DND-41 (cell line): Measurements from ENCODE around the gene SLC8A3.

ENCODE experiments used
- ATAC-seq: fragments of 200-7000 bp; cut with Tn5 transposase; 3 replicates; pipeline ENCODE4 v1.9.1; 2021; ENCODE audit warnings: low read depth; ENCODE audit not compliant: insufficient read depth
- DNase-seq: peaks from one replicate; pipeline ENCODE4 v3.0.0-alpha.2; 2020
- H2AFZ ChIP-seq: 2 replicates; pipeline ENCODE4 v1.6.0; 2012; ENCODE audit warnings: low read depth, low read length
- H3K27ac ChIP-seq: 2 replicates; pipeline ENCODE4 v1.5.1; 2012; ENCODE audit warnings: low read length, inconsistent platforms
- H3K27me3 ChIP-seq: fragments of 200-600 bp; sonication (generic); 2 replicates; pipeline ENCODE4 v1.6.0; 2012; ENCODE audit warnings: low read length, mild to moderate bottlenecking, inconsistent platforms; ENCODE audit not compliant: insufficient read depth, poor library complexity
- H3K36me3 ChIP-seq: 2 replicates; pipeline ENCODE4 v1.5.1; 2012; ENCODE audit warnings: low read length, inconsistent platforms; ENCODE audit not compliant: insufficient read depth
- H3K4me1 ChIP-seq: 2 replicates; pipeline ENCODE4 v1.5.1; 2012; ENCODE audit warnings: mild to moderate bottlenecking, low read length; ENCODE audit not compliant: insufficient read depth
- H3K4me2 ChIP-seq: 2 replicates; pipeline ENCODE4 v1.6.0; 2012; ENCODE audit warnings: mild to moderate bottlenecking, moderate library complexity, low read length, inconsistent platforms; ENCODE audit not compliant: insufficient read depth
- H3K4me3 ChIP-seq, 2 experiments: fragments of 200-600 bp in 1 of 2; shearing (Covaris generic) in 1 of 2; 2 replicates each; pipeline ENCODE4 v1.5.1; 2012 to 2016; ENCODE audit warnings: inconsistent platforms in 2 of 2, low read length in 2 of 2, mild to moderate bottlenecking in 2 of 2, low read depth in 1 of 2, moderate library complexity in 1 of 2
- H3K79me2 ChIP-seq: 2 replicates; pipeline ENCODE4 v1.6.0; 2012; ENCODE audit warnings: low read length, inconsistent platforms; ENCODE audit not compliant: insufficient read depth
- H3K9ac ChIP-seq: 2 replicates; pipeline ENCODE4 v1.6.0; 2012; ENCODE audit warnings: low read depth, mild to moderate bottlenecking, inconsistent platforms, low read length, moderate library complexity
- H3K9me3 ChIP-seq: 2 replicates; pipeline ENCODE4 v1.5.1; 2012; ENCODE audit warnings: low read length, moderate library complexity, mild to moderate bottlenecking, inconsistent platforms; ENCODE audit not compliant: insufficient read depth, severe bottlenecking
- H4K20me1 ChIP-seq: 2 replicates; pipeline ENCODE4 v1.6.0; 2012; ENCODE audit warnings: low read length; ENCODE audit not compliant: insufficient read depth
- CTCF ChIP-seq: IDR thresholded peaks from 2 replicates; pipeline ENCODE4 v1.5.1; 2012; ENCODE audit warnings: borderline replicate concordance, low read length, moderate library complexity, mild to moderate bottlenecking; ENCODE audit not compliant: poor library complexity, severe bottlenecking; ENCODE audit errors: extremely low read depth
- EZH2 ChIP-seq: IDR thresholded peaks from 3 replicates; pipeline ENCODE4 v1.6.1; 2012; ENCODE audit warnings: borderline replicate concordance, low read depth, mild to moderate bottlenecking, moderate library complexity, low read length, inconsistent platforms; ENCODE audit not compliant: severe bottlenecking

SLC8A3 gene

GRCh38 chr14:70137788-70138187, 51.0 kb downstream of the SLC8A3 start:
- H3K36me3 ChIP-seq = no peaks in the 10 kb centered on the region
- H3K4me3 ChIP-seq = no peak overlapping the region
- no peak for DNase-seq
- no peak overlapping the region for H3K9ac ChIP-seq
- ATAC-seq = no peak
- H3K27me3 ChIP-seq = peaks cover 12% of the 10 kb centered on the region
- no peak overlapping the region for H2AFZ ChIP-seq
- no peaks in the 10 kb centered on the region for H3K4me1 ChIP-seq
- TF ChIP-seq CTCF (no peak), EZH2 (no peak)
- H3K4me2 ChIP-seq = no peak overlapping the region
- no peak overlapping the region for H3K27ac ChIP-seq
- H4K20me1 ChIP-seq = no peaks in the 10 kb centered on the region
- H3K79me2 ChIP-seq = no peaks in the 10 kb centered on the region
- no peaks in the 10 kb centered on the region for H3K9me3 ChIP-seq

GRCh38 chr14:70133461-70133860, 55.3 kb downstream of the SLC8A3 start:
- Histone ChIP-seq H3K4me3 (no peak overlapping the region), H3K4me1 (no peaks in the 10 kb centered on the region), H4K20me1 (no peaks in the 10 kb centered on the region), H3K36me3 (no peaks in the 10 kb centered on the region), H3K27ac (no peak overlapping the region), H3K79me2 (no peaks in the 10 kb centered on the region), H3K4me2 (no peak overlapping the region), H2AFZ (no peak overlapping the region), H3K9me3 (no peaks in the 10 kb centered on the region), H3K9ac (no peak overlapping the region), H3K27me3 (peaks cover 18% of the 10 kb centered on the region)
- no peak for ATAC-seq
- no peak for DNase-seq
- TF ChIP-seq EZH2 (no peak), CTCF (no peak)

GRCh38 chr14:70130482-70130881, 58.3 kb downstream of the SLC8A3 start:
- H2AFZ ChIP-seq = no peak overlapping the region
- TF ChIP-seq CTCF (no peak), EZH2 (no peak)
- H3K9ac ChIP-seq = no peak overlapping the region
- H3K4me2 ChIP-seq = no peak overlapping the region
- no peaks in the 10 kb centered on the region for H3K79me2 ChIP-seq
- no peaks in the 10 kb centered on the region for H3K36me3 ChIP-seq
- DNase-seq = no peak
- no peak overlapping the region for H3K4me3 ChIP-seq
- no peaks in the 10 kb centered on the region for H3K4me1 ChIP-seq
- no peaks in the 10 kb centered on the region for H3K9me3 ChIP-seq
- no peak overlapping the region for H3K27ac ChIP-seq
- ATAC-seq = no peak
- peaks cover 19% of the 10 kb centered on the region for H3K27me3 ChIP-seq
- H4K20me1 ChIP-seq = no peaks in the 10 kb centered on the region

- DNase-seq (no peak), ATAC-seq (no peak)
- no peak overlapping the region for H3K27ac ChIP-seq
- no peaks in the 10 kb centered on the region for H3K36me3 ChIP-seq
- no peak for TF ChIP-seq CTCF
- TF ChIP-seq EZH2 = no peak
- H3K79me2 ChIP-seq = no peaks in the 10 kb centered on the region
- no peak overlapping the region for H3K4me2 ChIP-seq
- no peaks in the 10 kb centered on the region for H3K4me1 ChIP-seq
- no peak overlapping the region for H2AFZ ChIP-seq
- no peak overlapping the region for H3K4me3 ChIP-seq
- no peak overlapping the region for H3K9ac ChIP-seq
- H3K9me3 ChIP-seq = no peaks in the 10 kb centered on the region
- H4K20me1 ChIP-seq = no peaks in the 10 kb centered on the region
- peaks cover 19% of the 10 kb centered on the region for H3K27me3 ChIP-seq
These were observed 61.6 kb downstream of the SLC8A3 start for GRCh38 chr14:70127186-70127585.
